ENCODE measurements around the gene PRKG1. TPM values are rescaled to one million over a fixed set of nuclear protein-coding genes. Genes with fewer than 3 reads are reported as not detected.

The PRKG1 gene
- total RNA-seq, 2 experiments from 2014 or later, result not detected

- Mint-ChIP-seq H3K4me1 (no peaks in the 10 kb centered on the region), H3K4me3 (no peak overlapping the region), H3K9me3 (no peaks in the 10 kb centered on the region), H3K27ac (no peak overlapping the region), H3K36me3 (no peaks in the 10 kb centered on the region), H3K27me3 (no peaks in the 10 kb centered on the region)
- DNase-seq, result no peak
These were observed 786.0 kb downstream of the PRKG1 start for GRCh38 chr10:51860257-51860656.

DNA sequence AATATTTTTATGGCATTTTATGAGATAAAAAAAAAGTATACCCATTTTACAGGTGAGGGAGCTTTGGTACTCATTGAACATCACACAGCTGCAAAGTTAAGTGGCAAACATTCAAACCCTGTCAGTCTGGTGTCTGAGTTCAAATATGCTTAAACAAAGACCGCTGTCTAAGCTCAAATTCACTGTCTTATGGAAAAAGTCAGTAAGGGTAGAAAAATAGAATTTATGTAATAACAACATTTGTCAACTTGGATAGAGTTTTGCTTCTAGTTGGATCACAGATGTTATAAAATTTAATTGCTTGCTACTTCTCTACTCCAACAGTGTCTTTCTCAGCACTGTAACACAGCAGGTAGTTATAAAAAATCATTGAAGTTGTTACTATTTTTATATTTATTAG lies 786.8 kb downstream of the PRKG1 start:
- no peaks in the 10 kb centered on the region for H3K36me3 Mint-ChIP-seq
- no peak overlapping the region for H3K27ac Mint-ChIP-seq
- no peaks in the 10 kb centered on the region for H3K9me3 Mint-ChIP-seq
- H3K4me3 Mint-ChIP-seq, result no peak overlapping the region
- no peaks in the 10 kb centered on the region for H3K4me1 Mint-ChIP-seq
- DNase-seq, result no peak
- H3K27me3 Mint-ChIP-seq, result no peaks in the 10 kb centered on the region

DNA sequence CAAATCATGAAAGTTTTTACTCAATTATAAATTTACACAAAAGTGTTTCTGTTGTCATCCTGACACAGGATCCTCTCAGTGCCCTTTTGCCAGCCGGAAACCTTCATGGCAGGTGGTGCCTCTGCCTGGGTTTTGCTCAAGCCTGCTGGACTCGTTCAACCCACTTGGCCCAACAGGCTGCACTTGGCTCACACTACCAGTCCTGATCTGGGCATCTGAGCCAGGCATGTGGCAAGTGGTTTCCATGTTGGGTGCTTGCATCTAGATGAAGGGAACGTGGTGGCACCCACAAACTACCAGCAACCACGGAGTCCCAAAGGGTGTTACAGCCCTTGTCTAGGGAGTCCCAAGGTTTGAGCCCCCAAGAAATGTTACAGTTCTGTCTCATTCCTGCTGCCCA lies 787.4 kb downstream of the PRKG1 start:
- Mint-ChIP-seq H3K36me3 (no peaks in the 10 kb centered on the region), H3K9me3 (no peaks in the 10 kb centered on the region), H3K27ac (no peak overlapping the region), H3K27me3 (no peaks in the 10 kb centered on the region), H3K4me1 (no peaks in the 10 kb centered on the region), H3K4me3 (no peak overlapping the region)
- no peak for DNase-seq

GRCh38 chr10:51862149-51862548 lies 787.9 kb downstream of the PRKG1 start:
- Mint-ChIP-seq H3K36me3 (no peaks in the 10 kb centered on the region), H3K27ac (no peak overlapping the region), H3K4me1 (no peaks in the 10 kb centered on the region), H3K27me3 (no peaks in the 10 kb centered on the region), H3K4me3 (no peak overlapping the region), H3K9me3 (no peaks in the 10 kb centered on the region)
- DNase-seq, result no peak

DNA sequence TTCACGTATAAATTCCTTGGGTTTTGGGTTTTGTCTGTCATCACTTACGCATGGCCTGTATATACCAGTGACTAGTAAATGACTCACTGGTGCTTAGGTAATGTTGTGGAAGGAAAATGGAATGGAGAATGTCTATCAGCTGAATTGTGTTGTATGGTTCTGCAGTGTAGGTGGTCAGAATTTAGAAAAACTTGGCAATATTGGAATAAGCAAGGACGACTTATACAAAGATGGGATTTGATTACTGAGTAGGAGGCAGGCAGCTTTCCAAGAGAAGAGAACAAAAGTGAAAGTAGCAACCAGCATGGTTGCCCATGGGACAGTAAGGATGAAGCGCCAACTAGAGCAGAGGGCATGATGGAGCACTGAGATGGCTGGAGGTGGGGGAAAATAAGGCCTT lies 793.7 kb downstream of the PRKG1 start:
- Mint-ChIP-seq H3K9me3 (no peaks in the 10 kb centered on the region), H3K4me3 (no peak overlapping the region), H3K4me1 (peaks cover 3% of the 10 kb centered on the region), H3K27me3 (no peaks in the 10 kb centered on the region), H3K27ac (no peak overlapping the region), H3K36me3 (no peaks in the 10 kb centered on the region)
- no peak for DNase-seq

- H3K4me3 Mint-ChIP-seq, result no peak overlapping the region
- no peaks in the 10 kb centered on the region for H3K27me3 Mint-ChIP-seq
- DNase-seq, result no peak
- H3K27ac Mint-ChIP-seq, result no peak overlapping the region
- H3K36me3 Mint-ChIP-seq, result no peaks in the 10 kb centered on the region
- peaks cover 7% of the 10 kb centered on the region for H3K4me1 Mint-ChIP-seq
- H3K9me3 Mint-ChIP-seq, result no peaks in the 10 kb centered on the region
These were observed 799.8 kb downstream of the PRKG1 start for GRCh38 chr10:51874131-51874530.

DNA sequence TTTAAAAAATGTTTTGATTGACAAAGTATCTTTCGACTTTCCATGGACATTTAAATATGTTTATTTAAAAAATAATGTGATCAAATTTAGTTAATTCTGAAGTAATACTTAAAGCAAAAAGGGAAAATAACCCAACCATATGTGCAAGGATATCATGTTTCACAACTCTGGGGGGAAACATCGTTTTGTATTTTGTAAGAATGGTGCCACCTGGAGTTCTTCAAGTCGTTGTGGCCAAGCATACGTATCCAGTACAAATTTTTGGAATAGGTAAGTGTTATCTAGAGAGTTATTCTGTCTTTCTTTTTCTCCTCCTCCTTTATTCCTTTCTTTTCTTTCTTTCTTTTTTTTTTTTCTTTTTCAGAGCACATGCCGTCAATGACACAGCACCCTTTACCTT lies 801.3 kb downstream of the PRKG1 start:
- no peak overlapping the region for H3K27ac Mint-ChIP-seq
- no peak overlapping the region for H3K4me3 Mint-ChIP-seq
- no peaks in the 10 kb centered on the region for H3K27me3 Mint-ChIP-seq
- H3K4me1 Mint-ChIP-seq, result peaks cover 11% of the 10 kb centered on the region
- no peak for DNase-seq
- H3K9me3 Mint-ChIP-seq, result no peaks in the 10 kb centered on the region
- H3K36me3 Mint-ChIP-seq, result no peaks in the 10 kb centered on the region

DNA sequence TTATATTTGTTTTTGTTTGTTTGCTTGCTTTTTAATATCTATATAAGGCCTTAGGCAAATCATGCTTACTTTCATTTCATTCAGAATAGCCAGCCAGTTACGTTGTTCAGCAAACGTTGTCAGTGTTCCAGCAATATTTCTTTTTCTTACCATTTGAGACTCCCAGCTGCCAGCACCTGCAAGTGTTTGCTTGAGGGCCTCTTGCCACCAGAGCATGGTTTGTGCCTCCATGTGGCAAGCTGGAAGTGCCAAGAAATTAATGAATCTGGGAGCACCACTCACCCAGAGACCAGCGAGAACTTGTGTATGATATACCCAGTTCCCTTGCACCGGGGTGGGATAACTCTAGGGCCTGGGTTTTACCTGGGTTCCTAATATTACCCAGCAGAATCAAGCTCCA lies 802.2 kb downstream of the PRKG1 start:
- H3K4me1 Mint-ChIP-seq, result peaks cover 11% of the 10 kb centered on the region

DNA sequence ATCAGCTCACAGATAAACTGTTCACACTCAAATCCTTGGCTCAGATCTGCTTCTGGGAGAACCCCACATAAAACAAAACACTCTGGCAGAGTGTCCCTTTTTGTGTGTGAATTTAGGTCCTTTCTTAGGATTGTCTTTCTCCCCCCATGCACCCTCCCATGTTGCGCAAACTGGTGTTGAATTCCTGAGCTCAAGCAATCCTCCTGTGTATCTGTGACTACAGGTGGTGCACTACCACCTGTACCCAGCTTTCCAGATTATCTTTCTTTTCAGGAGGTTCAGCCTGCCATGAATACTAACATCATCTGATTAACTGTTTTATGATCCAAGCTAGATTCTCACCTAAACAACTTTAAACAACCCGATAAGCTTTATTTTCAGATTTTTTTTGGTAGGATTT lies 802.7 kb downstream of the PRKG1 start:
- Mint-ChIP-seq H3K4me1 (peaks cover 11% of the 10 kb centered on the region), H3K9me3 (no peaks in the 10 kb centered on the region), H3K4me3 (no peak overlapping the region), H3K27me3 (no peaks in the 10 kb centered on the region), H3K36me3 (no peaks in the 10 kb centered on the region), H3K27ac (no peak overlapping the region)
- no peak for DNase-seq

More for the DNA sequence above, 802.2 kb downstream of the PRKG1 start:
- Mint-ChIP-seq H3K27me3 (no peaks in the 10 kb centered on the region), H3K36me3 (no peaks in the 10 kb centered on the region), H3K9me3 (no peaks in the 10 kb centered on the region), H3K4me3 (no peak overlapping the region), H3K27ac (no peak overlapping the region)
- DNase-seq, result no peak

DNA sequence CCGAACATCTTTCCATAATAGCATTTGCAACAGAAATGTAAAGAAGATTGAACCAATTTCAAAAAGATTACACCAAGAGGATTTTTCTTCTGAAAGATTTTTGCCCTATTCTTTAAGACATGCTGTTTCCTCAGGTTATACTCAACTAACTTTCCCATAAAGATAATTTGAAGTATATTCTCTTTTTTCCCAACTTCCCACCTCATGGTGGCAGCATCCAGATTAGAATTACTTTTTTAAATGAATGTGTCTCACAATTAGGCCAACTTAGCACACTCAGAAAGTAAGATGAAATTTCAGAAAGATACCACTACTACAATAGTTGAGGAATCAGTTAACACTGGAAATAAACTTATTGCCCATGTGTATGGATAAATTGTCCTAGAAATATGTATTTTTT lies 803.3 kb downstream of the PRKG1 start:
- no peaks in the 10 kb centered on the region for H3K36me3 Mint-ChIP-seq
- no peaks in the 10 kb centered on the region for H3K9me3 Mint-ChIP-seq
- H3K27ac Mint-ChIP-seq, result no peak overlapping the region
- H3K27me3 Mint-ChIP-seq, result no peaks in the 10 kb centered on the region
- H3K4me1 Mint-ChIP-seq, result peaks cover 11% of the 10 kb centered on the region
- H3K4me3 Mint-ChIP-seq, result no peak overlapping the region
- no peak for DNase-seq

GRCh38 chr10:51878695-51879094 lies 804.4 kb downstream of the PRKG1 start:
- Mint-ChIP-seq H3K27ac (no peak overlapping the region), H3K36me3 (no peaks in the 10 kb centered on the region), H3K4me3 (no peak overlapping the region), H3K9me3 (no peaks in the 10 kb centered on the region), H3K4me1 (peaks cover 11% of the 10 kb centered on the region), H3K27me3 (no peaks in the 10 kb centered on the region)
- DNase-seq, result no peak

DNA sequence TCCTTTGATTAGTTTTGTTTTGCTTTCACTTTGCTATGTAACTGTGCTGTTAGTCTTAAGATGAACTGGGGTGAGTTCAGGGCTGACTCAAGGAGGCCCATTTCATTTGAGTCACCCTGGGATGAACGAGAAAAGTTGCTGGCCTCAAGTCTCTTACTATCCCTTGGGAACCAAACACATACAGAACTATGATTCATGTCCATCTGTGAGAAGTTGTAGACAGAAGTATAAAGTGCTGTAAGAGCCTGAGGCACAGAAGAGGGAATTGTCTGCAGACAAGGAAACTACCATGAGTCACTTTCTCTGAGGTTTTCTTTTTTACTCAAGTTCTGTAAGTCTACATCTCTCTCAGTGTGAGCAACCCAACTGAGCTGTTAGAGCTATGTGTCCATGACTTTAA lies 805.0 kb downstream of the PRKG1 start:
- DNase-seq, result peak; percentile 2
- no peak overlapping the region for H3K27ac Mint-ChIP-seq
- peak overlapping the region; percentile 4 for H3K4me3 Mint-ChIP-seq
- peaks cover 11% of the 10 kb centered on the region for H3K4me1 Mint-ChIP-seq
- H3K9me3 Mint-ChIP-seq, result no peaks in the 10 kb centered on the region
- H3K27me3 Mint-ChIP-seq, result no peaks in the 10 kb centered on the region
- no peaks in the 10 kb centered on the region for H3K36me3 Mint-ChIP-seq

DNA sequence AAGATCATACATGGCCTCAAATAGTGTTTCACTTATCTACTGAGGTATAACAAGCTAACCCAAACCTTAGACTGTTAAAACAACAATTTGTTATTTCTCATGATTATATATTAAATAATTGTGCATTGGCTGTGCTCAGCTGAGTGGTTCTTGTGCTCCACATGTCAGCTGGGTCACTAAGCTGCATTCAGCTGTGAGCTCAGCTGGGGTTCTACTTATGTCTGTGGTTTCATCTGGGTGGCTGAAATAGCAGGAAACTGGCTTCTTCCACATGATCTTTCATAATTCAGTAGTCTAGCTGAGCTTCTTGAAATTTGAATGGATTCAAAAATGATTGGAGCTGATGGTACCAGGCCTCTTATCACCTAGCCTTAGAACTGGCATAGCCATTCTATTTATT lies 806.9 kb downstream of the PRKG1 start:
- no peak overlapping the region for H3K4me3 Mint-ChIP-seq
- no peak overlapping the region for H3K27ac Mint-ChIP-seq
- H3K4me1 Mint-ChIP-seq, result peaks cover 11% of the 10 kb centered on the region
- H3K27me3 Mint-ChIP-seq, result no peaks in the 10 kb centered on the region
- DNase-seq, result no peak
- H3K36me3 Mint-ChIP-seq, result no peaks in the 10 kb centered on the region
- no peaks in the 10 kb centered on the region for H3K9me3 Mint-ChIP-seq

DNA sequence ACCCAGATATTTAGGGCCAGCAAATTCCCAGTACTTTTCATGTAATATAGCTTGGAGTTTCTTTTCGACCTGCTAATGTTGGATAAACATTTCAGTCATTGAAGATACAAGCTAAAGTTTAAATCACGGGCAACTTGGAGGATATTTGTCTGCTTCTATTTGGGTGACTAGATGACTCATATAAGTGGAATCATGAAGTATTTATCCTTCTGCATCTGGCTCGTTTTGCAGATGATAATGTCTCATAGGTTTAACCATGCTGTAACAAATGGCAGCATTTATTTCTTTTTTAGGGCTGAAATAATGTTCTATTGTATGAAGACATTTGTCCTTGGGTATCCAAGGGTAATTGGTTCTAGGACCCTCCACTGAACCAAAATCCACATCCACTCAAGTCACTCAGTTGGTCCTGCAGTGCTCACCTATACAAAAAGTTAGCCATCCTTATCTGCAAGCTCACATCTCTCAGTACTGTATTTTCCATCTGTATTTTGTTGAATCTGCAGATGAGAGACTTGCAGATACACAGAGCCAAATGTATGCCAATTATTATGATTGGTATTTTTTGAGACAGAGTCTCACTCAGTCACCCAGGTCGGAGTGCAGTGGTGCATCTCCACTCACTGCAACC lies 812.3 kb downstream of the PRKG1 start:
- Mint-ChIP-seq H3K36me3 (no peaks in the 10 kb centered on the region), H3K27me3 (no peaks in the 10 kb centered on the region), H3K4me3 (no peak overlapping the region), H3K27ac (no peak overlapping the region), H3K4me1 (no peaks in the 10 kb centered on the region), H3K9me3 (no peaks in the 10 kb centered on the region)
- DNase-seq, result no peak

DNA sequence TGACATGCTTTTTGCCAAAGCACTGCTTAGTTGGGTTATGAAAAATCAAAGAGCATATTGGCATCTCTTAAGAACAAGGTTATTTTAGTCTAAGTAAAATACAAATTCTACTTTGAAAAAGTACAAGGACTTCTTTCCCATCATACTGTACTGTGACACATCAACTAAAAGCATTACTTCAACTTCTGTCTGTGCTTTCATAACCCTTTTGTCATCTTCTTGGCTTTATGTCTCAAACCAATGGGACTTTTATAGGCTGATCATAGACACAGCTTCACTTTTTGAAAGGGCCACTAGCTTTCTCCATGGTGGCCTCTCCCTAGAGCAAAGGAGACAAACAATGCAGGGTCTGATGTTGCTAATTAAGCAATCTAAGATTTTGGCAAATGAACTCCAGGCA lies 814.0 kb downstream of the PRKG1 start:
- Mint-ChIP-seq H3K36me3 (no peaks in the 10 kb centered on the region), H3K9me3 (no peaks in the 10 kb centered on the region), H3K27ac (no peak overlapping the region), H3K4me1 (no peaks in the 10 kb centered on the region), H3K27me3 (no peaks in the 10 kb centered on the region), H3K4me3 (no peak overlapping the region)
- no peak for DNase-seq

DNA sequence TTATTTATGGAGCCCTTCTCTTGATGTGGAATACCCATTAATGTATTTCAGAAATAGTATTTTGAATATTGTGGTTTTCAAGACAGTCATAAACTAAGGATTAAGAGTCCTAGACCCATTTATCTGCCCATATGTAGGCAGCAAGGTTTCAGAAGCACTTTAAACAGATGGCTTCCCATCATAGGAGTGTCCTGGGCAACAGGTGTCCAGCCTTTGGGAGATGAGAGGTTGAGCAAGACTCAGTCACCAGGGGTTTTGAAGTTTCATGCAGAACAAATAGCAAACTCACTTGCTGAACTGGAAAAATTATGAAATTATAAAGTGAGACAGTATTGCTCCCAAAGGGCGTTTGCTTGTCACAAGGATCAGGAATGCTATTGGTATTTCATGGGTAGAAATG lies 818.0 kb downstream of the PRKG1 start:
- DNase-seq, result no peak
- Mint-ChIP-seq H3K27ac (no peak overlapping the region), H3K9me3 (no peaks in the 10 kb centered on the region), H3K27me3 (peaks cover 4% of the 10 kb centered on the region), H3K4me1 (no peaks in the 10 kb centered on the region), H3K4me3 (no peak overlapping the region), H3K36me3 (no peaks in the 10 kb centered on the region)

Measured in activated naive CD8-positive, alpha-beta T cell treated with anti-CD3 and anti-CD28 coated beads for 36 hours (primary cell).